K562 (cell line): Measurements from ENCODE around the gene TXK. TPM values are rescaled to one million over a fixed set of nuclear protein-coding genes. Genes with fewer than 3 reads are reported as not detected.

Experiments used
- ATAC-seq: fragments of 200-7000 bp; cut with Tn5 transposase; 3 replicates; pipeline ENCODE4 v1.9.1; 2020; ENCODE audit warnings: moderate library complexity
- BruUV-seq: library from RNA; stranded (reverse); fragments of 400-500 nt; replicated peaks from 2 replicates; lab custom pipeline; 2021; lab: Mats Ljungman, UMichigan
- CTCF ChIA-PET: fragments of 300-600 bp; formaldehyde crosslinking; extraction: SDS; loops from one replicate; lab custom pipeline; 2021; ENCODE audit warnings: low intra/inter-chr PET ratio; lab: Yijun Ruan, JAX
- POLR2A ChIA-PET: fragments of 300-600, 350-650 bp; sonication (Branson Sonifier 250); formaldehyde crosslinking; extraction: SDS; loops from one replicate; lab custom pipeline; 2021; ENCODE audit warnings: antibody characterized with exemption, inconsistent platforms; lab: Yijun Ruan, JAX
- DNase-seq, 4 experiments: peaks; one replicate each; pipeline versions ENCODE4 v3.0.0 to v3.0.0-alpha.2; 2011 to 2018; ENCODE audit warnings: low spot score in 3 of 4, mixed read lengths in 3 of 4; ENCODE audit errors: extremely low read depth in 1 of 4
- FAIRE-seq: peaks from 2 replicates; lab custom pipeline; 2011; peaks lifted over from hg19 to GRCh38; lab: Jason Lieb, UNC
- H2AFZ ChIP-seq: 2 replicates; pipeline ENCODE4 v1.6.0; 2011; ENCODE audit warnings: low read depth, low read length, control low read depth, inconsistent platforms
- H3K27ac ChIP-seq: fragments of 200-600 bp; 3 replicates; pipeline ENCODE4 v1.8.0; 2011; ENCODE audit warnings: low read depth, mild to moderate bottlenecking, control low read depth, inconsistent platforms, low read length, moderate library complexity, mixed read lengths; ENCODE audit errors: extremely low read depth
- H3K27me3 ChIP-seq, 2 experiments: fragments of 300-600 bp in 1 of 2; 2 replicates in 1 of 2; 3 replicates in 1 of 2; pipeline versions ENCODE4 v1.6.0 to v1.8.0; 2011; ENCODE audit warnings: inconsistent platforms in 2 of 2, low read length in 2 of 2, mild to moderate bottlenecking in 1 of 2, mixed read lengths in 1 of 2, moderate library complexity in 1 of 2; ENCODE audit not compliant: control insufficient read depth in 2 of 2, insufficient read depth in 2 of 2
- H3K36me3 ChIP-seq: fragments of 300-600 bp; 3 replicates; pipeline ENCODE4 v1.8.0; 2011; ENCODE audit warnings: mild to moderate bottlenecking, low read length, inconsistent platforms; ENCODE audit not compliant: control insufficient read depth, insufficient read depth
- H3K4me1 ChIP-seq, 2 experiments: fragments of 200-600 bp in 1 of 2; replicated peaks in 1 of 2; 2 replicates in 1 of 2; 3 replicates in 1 of 2; pipeline versions ENCODE4 v1.5.1 to v1.8.0; 2011; ENCODE audit warnings: inconsistent platforms in 2 of 2, low read length in 2 of 2, mild to moderate bottlenecking in 1 of 2, mixed read lengths in 1 of 2, moderate library complexity in 1 of 2; ENCODE audit not compliant: control insufficient read depth in 2 of 2, insufficient read depth in 2 of 2
- H3K4me2 ChIP-seq: 2 replicates; pipeline ENCODE4 v1.6.1; 2011; ENCODE audit warnings: low read length, control low read depth, inconsistent platforms, mixed read lengths; ENCODE audit not compliant: insufficient read depth
- H3K4me3 ChIP-seq: fragments of 200-600 bp; sonication (generic), shearing (Covaris generic); 2 replicates; pipeline ENCODE4 v1.5.1; 2016; ENCODE audit warnings: control low read depth, inconsistent platforms
- H3K79me2 ChIP-seq: fragments of 200-600 bp; 3 replicates; pipeline ENCODE4 v1.8.0; 2011; ENCODE audit warnings: low read length, inconsistent platforms; ENCODE audit not compliant: control insufficient read depth, insufficient read depth
- H3K9ac ChIP-seq, 2 experiments: 2 replicates each; pipeline versions ENCODE4 v1.6.0 to v1.6.1; 2011; ENCODE audit warnings: low read depth in 2 of 2, low read length in 2 of 2, control low read depth in 1 of 2, inconsistent platforms in 1 of 2, mild to moderate bottlenecking in 1 of 2, mixed read lengths in 1 of 2; ENCODE audit not compliant: insufficient read depth in 1 of 2
- H3K9me1 ChIP-seq: one replicate; pipeline ENCODE4 v1.6.0; 2011; ENCODE audit warnings: inconsistent platforms, mild to moderate bottlenecking, low read length, moderate library complexity; ENCODE audit not compliant: control insufficient read depth, insufficient read depth
- H3K9me3 ChIP-seq: replicated peaks from 2 replicates; pipeline ENCODE4 v1.5.1; 2011; ENCODE audit warnings: low read depth, low read length, inconsistent platforms; ENCODE audit not compliant: control insufficient read depth, insufficient read depth
- H4K20me1 ChIP-seq: replicated peaks from 2 replicates; pipeline ENCODE4 v1.6.1; 2011; ENCODE audit warnings: low read length, inconsistent platforms, mixed read lengths; ENCODE audit not compliant: control insufficient read depth, insufficient read depth
- CEBPG ChIP-seq, 3 experiments: fragments of 200-800 bp in 1 of 3; sonication (Bioruptor generic) in 1 of 3; sonication (generic) in 1 of 3; formaldehyde crosslinking in 1 of 3; IDR thresholded peaks in 2 of 3; conservative IDR thresholded peaks in 1 of 3; 2 replicates each; pipeline versions ENCODE4 v1.6.1 to v1.8.0; 2016 to 2022; ENCODE audit warnings: missing compliant biosample characterization in 2 of 3, missing genetic modification characterization in 2 of 3, mild to moderate bottlenecking in 1 of 3, missing genetic modification reagents in 1 of 3
- EZH2 ChIP-seq: IDR thresholded peaks from 2 replicates; pipeline ENCODE4 v1.6.1; 2012; ENCODE audit warnings: low read depth, mild to moderate bottlenecking, inconsistent platforms, low read length, borderline replicate concordance
- HNRNPH1 ChIP-seq: fragments of 200-400 bp; formaldehyde crosslinking; optimal IDR thresholded peaks from 2 replicates; pipeline ENCODE3; 2017; ENCODE audit warnings: low read depth, mild to moderate bottlenecking, low read length, moderate library complexity
- KHSRP ChIP-seq: fragments of 450-650 bp; IDR thresholded peaks from 2 replicates; pipeline ENCODE4 v1.6.1; 2017
- NCOA2 ChIP-seq, 2 experiments: fragments of 450-650 bp; IDR thresholded peaks; 2 replicates each; pipeline ENCODE4 v1.6.1; 2018; ENCODE audit warnings: mild to moderate bottlenecking in 2 of 2, moderate library complexity in 1 of 2; ENCODE audit not compliant: partially characterized antibody in 2 of 2
- NFXL1 ChIP-seq: fragments of 450-650 bp; formaldehyde crosslinking; IDR thresholded peaks from 2 replicates; pipeline ENCODE4 v1.4.0; 2021; ENCODE audit warnings: mild to moderate bottlenecking
- POLR2AphosphoS5 ChIP-seq: IDR thresholded peaks from 2 replicates; pipeline ENCODE4 v1.6.1; 2011; ENCODE audit warnings: mild to moderate bottlenecking, low read depth, low read length, moderate library complexity; ENCODE audit not compliant: control insufficient read depth, insufficient read depth
- WHSC1 ChIP-seq: IDR thresholded peaks from one replicate; pipeline ENCODE4 v1.6.1; 2012; ENCODE audit warnings: low read length, control low read depth, inconsistent platforms
- ZKSCAN1 ChIP-seq: fragments of 150-350 bp; IDR thresholded peaks from 2 replicates; pipeline ENCODE4 v1.6.1; 2016; ENCODE audit warnings: low read depth, low read length
- ZNF766 ChIP-seq: fragments of 200-800 bp; sonication (Bioruptor generic); conservative IDR thresholded peaks from 2 replicates; pipeline ENCODE4 v1.6.1; 2016; ENCODE audit warnings: missing genetic modification characterization, missing compliant biosample characterization
- WGBS: fragments of 100-300 bp; shearing (Covaris generic); methylation state at CpG from one replicate; pipeline ENCODE4 v1.1.6; 2016; ENCODE audit warnings: low coverage, mixed read lengths; ENCODE audit not compliant: insufficient coverage; ENCODE audit errors: missing lambda C conversion rate; 5-methylcytosine and 5-hydroxymethylcytosine counted together
- in situ Hi-C: fragments of 300-500 bp; cut with MboI; formaldehyde crosslinking; loops from 4 replicates; pipeline ENCODE4 v1.15.0; 2018; ENCODE audit warnings: inconsistent platforms, mixed read lengths
- intact Hi-C: fragments of 100-400 bp; cut with micrococcal nuclease; formaldehyde crosslinking; loops from 2 replicates; pipeline ENCODE4 v1.14.2; 2022
- polyA plus RNA-seq, 8 experiments: library from polyadenylated mRNA; depleted of rRNA in 4 of 8; stranded (reverse) in 5 of 8; unstranded in 3 of 8; fragments of >200 nt; fragmentation: Nextera tagmentation in 2 of 8; fragmentation: Illumina TruSeq in 1 of 8; extraction: Ambion mirVana in 2 of 8; extraction: Trizol in 1 of 8; gene quantifications; 2 replicates each; pipeline versions ENCODE4 v1.2.1 to v1.2.3, GENCODE V29; 2011 to 2014; ENCODE audit warnings: inconsistent platforms in 1 of 8, missing spikeins in 1 of 8
- total RNA-seq, 7 experiments: library from RNA; depleted of rRNA in 6 of 7; stranded (reverse); fragments of >200 nt in 6 of 7; fragmentation: Illumina TruSeq in 2 of 7; extraction: Trizol in 2 of 7; gene quantifications; 2 replicates each; pipeline versions ENCODE4 v1.2.1 to v1.2.3, GENCODE V29; 2011 to 2021; ENCODE audit warnings: low replicate concordance in 1 of 7
- TF ChIP-seq, protein P1 (sequence below): sonication (generic); formaldehyde crosslinking; IDR thresholded peaks from 2 replicates; pipeline ENCODE4 v1.8.1; 2023; ENCODE audit warnings: missing genetic modification reagents, mild to moderate bottlenecking, borderline replicate concordance

TXK gene
- total and polyA plus RNA-seq, 9 of the 15 experiments (the other 6 are each of a cell fraction or from before 2014, with no cell fraction given) = 0.24 to 1.1 (median 0.45) TPM; not detected in 1

DNA sequence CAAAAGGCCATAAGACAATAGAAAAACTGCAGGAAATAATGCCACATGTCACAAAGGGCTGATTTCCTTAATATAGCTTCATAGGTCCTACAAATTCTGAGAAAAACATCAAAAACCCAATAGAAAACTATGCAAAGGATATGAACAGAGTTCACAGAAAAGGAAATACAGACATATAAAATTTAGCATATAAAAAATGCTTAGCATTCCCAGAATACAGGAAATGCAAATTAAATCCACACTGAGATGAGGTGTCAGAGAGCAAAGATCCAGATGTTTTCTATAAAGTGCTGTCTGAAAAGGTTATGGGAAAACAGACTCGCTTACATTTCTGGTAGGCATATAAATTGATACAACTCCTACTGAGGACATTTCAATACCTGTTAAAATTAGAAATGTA, 33.8 kb downstream of the TXK start:
- Histone ChIP-seq H3K9me1 (no peaks in the 10 kb centered on the region), H4K20me1 (no peaks in the 10 kb centered on the region), H3K9ac (no peak overlapping the region)
- TF ChIP-seq ZKSCAN1 (no peak), ZNF766 (no peak), KHSRP (no peak), EZH2 (no peak), NCOA2 (IDR thresholded peaks at IDR 0.05; ENCODE audit: partially characterized antibody in 2 of 2) (no peak), NFXL1 (CRISPR knock-in tag) (no peak), HNRNPH1 (no peak), WHSC1 (no peak), CEBPG (CRISPR knock-in tag; IDR thresholded peaks at IDR 0.05) (no peak), CEBPG (tag; conservative IDR thresholded peaks at IDR 0.05 in 1 of 2, IDR thresholded peaks at IDR 0.05 in 1 of 2) (no peak), POLR2AphosphoS5 (no peak)
- TF ChIP-seq, protein P1, sequence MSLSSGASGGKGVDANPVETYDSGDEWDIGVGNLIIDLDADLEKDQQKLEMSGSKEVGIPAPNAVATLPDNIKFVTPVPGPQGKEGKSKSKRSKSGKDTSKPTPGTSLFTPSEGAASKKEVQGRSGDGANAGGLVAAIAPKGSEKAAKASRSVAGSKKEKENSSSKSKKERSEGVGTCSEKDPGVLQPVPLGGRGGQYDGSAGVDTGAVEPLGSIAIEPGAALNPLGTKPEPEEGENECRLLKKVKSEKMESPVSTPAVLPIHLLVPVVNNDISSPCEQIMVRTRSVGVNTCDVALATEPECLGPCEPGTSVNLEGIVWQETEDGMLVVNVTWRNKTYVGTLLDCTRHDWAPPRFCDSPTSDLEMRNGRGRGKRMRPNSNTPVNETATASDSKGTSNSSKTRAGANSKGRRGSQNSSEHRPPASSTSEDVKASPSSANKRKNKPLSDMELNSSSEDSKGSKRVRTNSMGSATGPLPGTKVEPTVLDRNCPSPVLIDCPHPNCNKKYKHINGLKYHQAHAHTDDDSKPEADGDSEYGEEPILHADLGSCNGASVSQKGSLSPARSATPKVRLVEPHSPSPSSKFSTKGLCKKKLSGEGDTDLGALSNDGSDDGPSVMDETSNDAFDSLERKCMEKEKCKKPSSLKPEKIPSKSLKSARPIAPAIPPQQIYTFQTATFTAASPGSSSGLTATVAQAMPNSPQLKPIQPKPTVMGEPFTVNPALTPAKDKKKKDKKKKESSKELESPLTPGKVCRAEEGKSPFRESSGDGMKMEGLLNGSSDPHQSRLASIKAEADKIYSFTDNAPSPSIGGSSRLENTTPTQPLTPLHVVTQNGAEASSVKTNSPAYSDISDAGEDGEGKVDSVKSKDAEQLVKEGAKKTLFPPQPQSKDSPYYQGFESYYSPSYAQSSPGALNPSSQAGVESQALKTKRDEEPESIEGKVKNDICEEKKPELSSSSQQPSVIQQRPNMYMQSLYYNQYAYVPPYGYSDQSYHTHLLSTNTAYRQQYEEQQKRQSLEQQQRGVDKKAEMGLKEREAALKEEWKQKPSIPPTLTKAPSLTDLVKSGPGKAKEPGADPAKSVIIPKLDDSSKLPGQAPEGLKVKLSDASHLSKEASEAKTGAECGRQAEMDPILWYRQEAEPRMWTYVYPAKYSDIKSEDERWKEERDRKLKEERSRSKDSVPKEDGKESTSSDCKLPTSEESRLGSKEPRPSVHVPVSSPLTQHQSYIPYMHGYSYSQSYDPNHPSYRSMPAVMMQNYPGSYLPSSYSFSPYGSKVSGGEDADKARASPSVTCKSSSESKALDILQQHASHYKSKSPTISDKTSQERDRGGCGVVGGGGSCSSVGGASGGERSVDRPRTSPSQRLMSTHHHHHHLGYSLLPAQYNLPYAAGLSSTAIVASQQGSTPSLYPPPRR (CRISPR knock-in tag) = no peak
- TF ChIP-seq, all 486 proteins: peak for 0
- DNase-seq (no peak), FAIRE-seq (no peak), ATAC-seq (no peak)
- no peak overlapping the region for H3K4me3 ChIP-seq
- in situ Hi-C loops (no loop called here), intact Hi-C loops (no loop called here)
- ChIA-PET CTCF (interaction anchor here (0.5 kb wide), 1 partner anchor 20 kb away, joined by 3 read pairs; no protein-coding TSS in a partner anchor), POLR2A (no interaction called here)
- no peaks in the 10 kb centered on the region for H3K27me3 ChIP-seq
- no peak overlapping the region for H3K27ac ChIP-seq
- no peak overlapping the region for H3K4me2 ChIP-seq
- H3K9me3 ChIP-seq = no peaks in the 10 kb centered on the region
- H3K36me3 ChIP-seq = no peaks in the 10 kb centered on the region
- WGBS = 45% methylated on average over 1 of the region's 1 CpG
- no peak overlapping the region for H2AFZ ChIP-seq
- no TSS peak for BruUV-seq
- no peaks in the 10 kb centered on the region for H3K79me2 ChIP-seq
- H3K4me1 ChIP-seq = no peaks in the 10 kb centered on the region
